ENCODE measurements around the gene CTNND1. TPM values are rescaled to one million over a fixed set of nuclear protein-coding genes. Genes with fewer than 3 reads are reported as not detected.

CTNND1 gene
- total and polyA plus RNA-seq, 2 of the 8 experiments (the other 6 are each of a cell fraction or from before 2014, with no cell fraction given) = 91.9 to 164 TPM

DNA sequence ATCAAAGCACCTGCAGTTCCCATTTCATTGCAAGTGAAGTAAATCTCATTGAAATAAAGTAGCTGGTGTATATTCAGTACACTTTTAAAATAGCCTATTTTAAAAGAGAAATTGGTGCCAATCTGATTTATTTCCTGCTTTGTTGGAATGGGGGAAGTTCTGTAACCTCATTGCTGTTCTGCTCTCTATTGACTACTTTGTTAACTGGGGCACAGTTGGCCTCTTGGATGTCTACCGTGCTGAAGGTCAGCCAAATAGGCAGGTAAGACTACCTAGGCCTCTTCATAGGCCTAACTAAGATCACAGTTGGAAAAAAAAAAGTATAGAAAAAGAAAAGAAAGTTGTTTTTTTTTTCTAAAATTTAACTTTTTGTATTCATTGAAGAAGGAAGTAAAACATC, 9.2 kb downstream of the CTNND1 start:
- DNase-seq (ENCODE audit: low read depth in 1 of 2, low spot score in 2 of 2) = no peak
- WGBS, 2 experiments (ENCODE audit: extremely low coverage in 1 of 2, insufficient coverage in 1 of 2, insufficient read length in 1 of 2, insufficient replicate concordance in 2 of 2, low coverage in 1 of 2, low lambda C conversion rate in 2 of 2, missing lambda C conversion rate in 1 of 2) = 90% methylated on average over 1 of the region's 1 CpG; no CpG with 5 or more reads in 1 of the 2 experiments
- Histone ChIP-seq H3K27ac (ENCODE audit: low read depth, low read length) (no peak overlapping the region), H4K20me1 (replicated peaks in 1 of 2; ENCODE audit: control insufficient read depth in 1 of 2, insufficient read depth in 2 of 2, low read length in 2 of 2) (peaks cover 7 to 18% of the 10 kb centered on the region in 2 experiments), H2BK15ac (ENCODE audit: low read length) (no peak overlapping the region), H4K5ac (ENCODE audit: insufficient read length, low read depth, low read length) (no peak overlapping the region), H3K23ac (ENCODE audit: insufficient read length) (no peak overlapping the region), H4K91ac (replicated peaks; ENCODE audit: insufficient read length, low read length) (no peak overlapping the region), H3K79me2 (ENCODE audit: control insufficient read depth in 1 of 2, insufficient read depth in 2 of 2, low read length in 2 of 2) (peaks cover 52 to 95% of the 10 kb centered on the region in 2 experiments), H3K4ac (replicated peaks; ENCODE audit: insufficient read length, low read depth, low read length) (no peak overlapping the region), H3K9me3 (ENCODE audit: insufficient read depth in 2 of 2, low read depth in 1 of 2, low read length in 1 of 2) (no peaks in the 10 kb centered on the region), H2BK5ac (ENCODE audit: low read depth, low read length) (no peak overlapping the region), H3K23me2 (ENCODE audit: low read depth, low read length) (no peaks in the 10 kb centered on the region; the same call in 1 of the 2 replicates), H3K9ac (replicated peaks in 1 of 4; ENCODE audit: extremely low read depth in 1 of 4, low read depth in 3 of 4, low read length in 3 of 4) (no peak overlapping the region), H3K36me3 (ENCODE audit: control insufficient read depth in 2 of 4, insufficient read depth in 4 of 4, low read length in 3 of 4) (no peaks in the 10 kb centered on the region), H2AFZ (ENCODE audit: low read length) (no peak overlapping the region), H3K4me1 (replicated peaks in 1 of 4; ENCODE audit: control insufficient read depth in 3 of 4, insufficient read depth in 4 of 4, low read length in 3 of 4) (peaks cover 3 to 8% (median 6%) of the 10 kb centered on the region in 4 experiments), H2BK12ac (ENCODE audit: low read depth, low read length) (no peak overlapping the region), H3K79me1 (ENCODE audit: low read depth, low read length) (peaks cover 10% of the 10 kb centered on the region; the same call in 1 of the 2 replicates), H3K27me3 (replicated peaks in 1 of 4; ENCODE audit: control insufficient read depth in 3 of 4, extremely low read depth in 1 of 4, insufficient read depth in 3 of 4, low read length in 3 of 4) (no peaks in the 10 kb centered on the region), H3K14ac (ENCODE audit: insufficient read length) (no peak overlapping the region), H4K8ac (ENCODE audit: extremely low read depth, insufficient read depth, low read length) (no peak overlapping the region), H3K18ac (ENCODE audit: extremely low read depth, low read length) (no peak overlapping the region), H3K56ac (replicated peaks; ENCODE audit: insufficient read length, low read depth, low read length) (no peak overlapping the region), H2BK20ac (ENCODE audit: low read length) (no peak overlapping the region), H2BK120ac (replicated peaks; ENCODE audit: low read depth, low read length) (no peak overlapping the region), H3K4me3 (ENCODE audit: extremely low read depth in 1 of 4, insufficient read depth in 2 of 4, low read depth in 3 of 4, low read length in 4 of 4) (no peak overlapping the region), H2AK5ac (ENCODE audit: low read depth, low read length) (no peak overlapping the region), H3K4me2 (ENCODE audit: insufficient read depth in 1 of 2, low read depth in 2 of 2, low read length in 2 of 2) (no peak overlapping the region)
- CTCF ChIA-PET (ENCODE audit: partially characterized antibody) = interaction anchor here (1.2 kb wide), 2 partner anchors 8 to 14 kb away, joined by 3 read pairs; no protein-coding TSS in a partner anchor
- POLR2A ChIA-PET (ENCODE audit: partially characterized antibody) = interaction anchor here (0.6 to 3.2 kb wide), 7 partner anchors 8 to 130 kb away, joined by 3 to 20 read pairs (median 4); partner anchors contain the start of gene CTNND1
- no peak for FAIRE-seq
- TF ChIP-seq RFX5 (IDR thresholded peaks at IDR 0.05; ENCODE audit: borderline replicate concordance, low read depth, low read length) (no peak), JUND (IDR thresholded peaks at IDR 0.05; ENCODE audit: low read length) (no peak), POLR2A (IDR thresholded peaks at IDR 0.05; ENCODE audit: control extremely low read depth in 1 of 2, low read depth in 2 of 2, low read length in 2 of 2) (no peak), YY1 (IDR thresholded peaks at IDR 0.05; ENCODE audit: low read depth, low read length) (no peak), HDAC2 (IDR thresholded peaks at IDR 0.05; ENCODE audit: borderline replicate concordance in 1 of 2, low read depth in 2 of 2, low read length in 2 of 2) (no peak), GABPA (IDR thresholded peaks at IDR 0.05; ENCODE audit: borderline replicate concordance, insufficient read depth, low read length) (no peak), CHD2 (IDR thresholded peaks at IDR 0.05; ENCODE audit: low read length) (no peak)
